HepG2 (cell line): Measurements from ENCODE around the gene AURKA. TPM values are rescaled to one million over a fixed set of nuclear protein-coding genes. Genes with fewer than 3 reads are reported as not detected.

ENCODE experiments used
- AGO2 ChIP-seq: fragments of 200-400 bp; formaldehyde crosslinking; optimal IDR thresholded peaks from 2 replicates; pipeline ENCODE3; 2017; ENCODE audit warnings: mild to moderate bottlenecking, low read depth, low read length, moderate library complexity
- CBX1 ChIP-seq: IDR thresholded peaks from one replicate; pipeline ENCODE4 v1.6.1; 2016; ENCODE audit warnings: antibody characterized with exemption, low read depth
- DNMT1 ChIP-seq: sonication (generic); formaldehyde crosslinking; IDR thresholded peaks from 2 replicates; pipeline ENCODE4 v1.5.1; 2020; ENCODE audit warnings: mild to moderate bottlenecking, missing genetic modification reagents
- GMEB1 ChIP-seq: sonication (generic); formaldehyde crosslinking; IDR thresholded peaks from 2 replicates; pipeline ENCODE4 v1.5.1; 2020; ENCODE audit warnings: missing genetic modification reagents, mild to moderate bottlenecking, borderline replicate concordance
- GZF1 ChIP-seq: sonication (generic); formaldehyde crosslinking; IDR thresholded peaks from 2 replicates; pipeline ENCODE4 v1.5.1; 2020; ENCODE audit warnings: mild to moderate bottlenecking, missing genetic modification reagents
- HNRNPH1 ChIP-seq: fragments of 200-400 bp; formaldehyde crosslinking; optimal IDR thresholded peaks from 2 replicates; pipeline ENCODE3; 2017; ENCODE audit warnings: mild to moderate bottlenecking, low read depth, low read length
- MTA1 ChIP-seq: sonication (generic); formaldehyde crosslinking; IDR thresholded peaks from 2 replicates; pipeline ENCODE4 v1.4.0; 2020; ENCODE audit warnings: missing genetic modification reagents, mild to moderate bottlenecking, borderline replicate concordance
- MTF1 ChIP-seq: sonication (generic); formaldehyde crosslinking; IDR thresholded peaks from 2 replicates; pipeline ENCODE4 v1.5.0; 2020; ENCODE audit warnings: missing genetic modification reagents
- MXI1 ChIP-seq: IDR thresholded peaks from 3 replicates; pipeline ENCODE4 v1.6.1; 2012; ENCODE audit warnings: low read depth, low read length, inconsistent platforms, borderline replicate concordance
- NFIB ChIP-seq: sonication (generic); formaldehyde crosslinking; IDR thresholded peaks from 2 replicates; pipeline ENCODE4 v1.9.0; 2021; ENCODE audit warnings: missing genetic modification reagents, mild to moderate bottlenecking, borderline replicate concordance
- NFYC ChIP-seq: IDR thresholded peaks from 2 replicates; pipeline ENCODE4 v1.6.1; 2016; ENCODE audit warnings: missing genetic modification reagents, missing compliant biosample characterization
- NR2F1 ChIP-seq, 2 experiments: fragments of 450-650 bp in 1 of 2; formaldehyde crosslinking in 1 of 2; IDR thresholded peaks; 2 replicates each; pipeline versions ENCODE4 v1.5.0 to v1.6.1; 2016 to 2020; ENCODE audit warnings: mild to moderate bottlenecking in 1 of 2, missing compliant biosample characterization in 1 of 2, missing genetic modification reagents in 1 of 2, moderate library complexity in 1 of 2
- SAP130 ChIP-seq: IDR thresholded peaks from 2 replicates; pipeline ENCODE4 v1.6.1; 2016; ENCODE audit warnings: low read depth
- SP2 ChIP-seq: sonication (generic); formaldehyde crosslinking; IDR thresholded peaks from 2 replicates; pipeline ENCODE4 v1.5.1; 2020; ENCODE audit warnings: mild to moderate bottlenecking, missing genetic modification reagents
- TBL1XR1 ChIP-seq: fragments of 150-350 bp; IDR thresholded peaks from 2 replicates; pipeline ENCODE4 v1.6.1; 2014; ENCODE audit warnings: borderline replicate concordance, low read length; ENCODE audit not compliant: partially characterized antibody
- TEAD3 ChIP-seq: optimal IDR thresholded peaks from 2 replicates; pipeline ENCODE3; 2016; ENCODE audit warnings: borderline replicate concordance
- YY1 ChIP-seq: IDR thresholded peaks from 2 replicates; pipeline ENCODE4 v1.6.1; 2011; ENCODE audit warnings: low read length, low read depth, moderate library complexity, mild to moderate bottlenecking; ENCODE audit not compliant: insufficient read depth, insufficient replicate concordance
- ZGPAT ChIP-seq: IDR thresholded peaks from 2 replicates; pipeline ENCODE4 v1.6.1; 2016; ENCODE audit warnings: mild to moderate bottlenecking
- ZNF143 ChIP-seq: sonication (generic); formaldehyde crosslinking; IDR thresholded peaks from 2 replicates; pipeline ENCODE4 v1.4.0; 2020; ENCODE audit warnings: missing genetic modification reagents
- ZNF296 ChIP-seq: sonication (generic); formaldehyde crosslinking; conservative IDR thresholded peaks from 2 replicates; pipeline ENCODE4 v1.5.0; 2020; ENCODE audit warnings: mild to moderate bottlenecking, missing genetic modification reagents
- ZNF547 ChIP-seq: sonication (generic); formaldehyde crosslinking; IDR thresholded peaks from 2 replicates; pipeline ENCODE4 v1.5.1; 2020; ENCODE audit warnings: mild to moderate bottlenecking, missing genetic modification reagents
- ZNF703 ChIP-seq: sonication (generic); formaldehyde crosslinking; IDR thresholded peaks from 2 replicates; pipeline ENCODE4 v1.5.1; 2020; ENCODE audit warnings: missing genetic modification reagents, mild to moderate bottlenecking, moderate library complexity, borderline replicate concordance
- ZNF879 ChIP-seq: sonication (generic); formaldehyde crosslinking; IDR thresholded peaks from 2 replicates; pipeline ENCODE4 v1.8.1; 2023; ENCODE audit warnings: missing genetic modification reagents
- ZSCAN21 ChIP-seq: sonication (generic); formaldehyde crosslinking; IDR thresholded peaks from 2 replicates; pipeline ENCODE4 v1.8.0; 2022; ENCODE audit warnings: mild to moderate bottlenecking, missing genetic modification reagents, moderate library complexity, borderline replicate concordance
- polyA plus RNA-seq, 8 experiments: library from polyadenylated mRNA; depleted of rRNA in 3 of 8; stranded (reverse) in 7 of 8; unstranded in 1 of 8; fragments of >200 nt; fragmentation: Illumina TruSeq in 4 of 8; extraction: Trizol in 4 of 8; gene quantifications; 2 replicates each; pipeline versions ENCODE4 v1.2.1 to v1.2.3, GENCODE V29; 2011 to 2016; ENCODE audit warnings: low read depth in 4 of 8, missing spikeins in 1 of 8, mixed read lengths in 1 of 8; ENCODE audit not compliant: insufficient read depth in 1 of 8
- total RNA-seq, 5 experiments: library from RNA; depleted of rRNA; stranded (reverse); fragments of >200 nt; fragmentation: Illumina TruSeq; extraction: Trizol; gene quantifications; 2 replicates each; pipeline ENCODE4 v1.2.3, GENCODE V29; 2016; ENCODE audit warnings: low read depth in 1 of 5
- TF ChIP-seq, protein P1 (sequence below): sonication (generic); formaldehyde crosslinking; IDR thresholded peaks from 2 replicates; pipeline ENCODE4 v1.5.0; 2020; ENCODE audit warnings: mild to moderate bottlenecking, missing genetic modification reagents

Gene AURKA
- total and polyA plus RNA-seq, 2 of the 13 experiments (the other 11 are each of a cell fraction or from before 2014, with no cell fraction given), result 96.4 to 224 TPM

- TF ChIP-seq ZNF703 (peak; percentile 14; the same call in 1 of the 2 replicates), NFYC (no peak), GMEB1 (peak; percentile 49; the same call in 1 of the 2 replicates), ZSCAN21 (CRISPR knock-in tag) (peak; percentile 75), TBL1XR1 (no peak), SAP130 (CRISPR knock-in tag) (peak; percentile 45; the same call in 1 of the 2 replicates), ZNF143 (CRISPR knock-in tag) (no peak), AGO2 (no peak), ZNF547 (0 out of 2 replicates have a peak, but pooled peaks have one; percentile 4), ZNF879 (no peak), ZGPAT (CRISPR knock-in tag) (0 out of 2 replicates have a peak, but pooled peaks have one; percentile 14), NR2F1 (CRISPR knock-in tag; IDR thresholded peaks at IDR 0.05) (peak in 1 of 2 experiments; percentile 37; a peak in 2 of 4 replicates), CBX1 (peak; percentile 41), MTF1 (CRISPR knock-in tag) (no peak), YY1 (no peak), MTA1 (CRISPR knock-in tag) (peak; percentile 77; the same call in 1 of the 2 replicates), GZF1 (no peak), MXI1 (peak; percentile 57; the same call in 1 of the 3 replicates), ZNF296 (CRISPR knock-in tag) (0 out of 2 replicates have a peak, but pooled peaks have one; percentile 54), SP2 (CRISPR knock-in tag) (0 out of 2 replicates have a peak, but pooled peaks have one; percentile 54), HNRNPH1 (no peak), DNMT1 (CRISPR knock-in tag) (no peak), TEAD3 (CRISPR knock-in tag) (peak; percentile 81), NFIB (no peak)
- TF ChIP-seq, protein P1, sequence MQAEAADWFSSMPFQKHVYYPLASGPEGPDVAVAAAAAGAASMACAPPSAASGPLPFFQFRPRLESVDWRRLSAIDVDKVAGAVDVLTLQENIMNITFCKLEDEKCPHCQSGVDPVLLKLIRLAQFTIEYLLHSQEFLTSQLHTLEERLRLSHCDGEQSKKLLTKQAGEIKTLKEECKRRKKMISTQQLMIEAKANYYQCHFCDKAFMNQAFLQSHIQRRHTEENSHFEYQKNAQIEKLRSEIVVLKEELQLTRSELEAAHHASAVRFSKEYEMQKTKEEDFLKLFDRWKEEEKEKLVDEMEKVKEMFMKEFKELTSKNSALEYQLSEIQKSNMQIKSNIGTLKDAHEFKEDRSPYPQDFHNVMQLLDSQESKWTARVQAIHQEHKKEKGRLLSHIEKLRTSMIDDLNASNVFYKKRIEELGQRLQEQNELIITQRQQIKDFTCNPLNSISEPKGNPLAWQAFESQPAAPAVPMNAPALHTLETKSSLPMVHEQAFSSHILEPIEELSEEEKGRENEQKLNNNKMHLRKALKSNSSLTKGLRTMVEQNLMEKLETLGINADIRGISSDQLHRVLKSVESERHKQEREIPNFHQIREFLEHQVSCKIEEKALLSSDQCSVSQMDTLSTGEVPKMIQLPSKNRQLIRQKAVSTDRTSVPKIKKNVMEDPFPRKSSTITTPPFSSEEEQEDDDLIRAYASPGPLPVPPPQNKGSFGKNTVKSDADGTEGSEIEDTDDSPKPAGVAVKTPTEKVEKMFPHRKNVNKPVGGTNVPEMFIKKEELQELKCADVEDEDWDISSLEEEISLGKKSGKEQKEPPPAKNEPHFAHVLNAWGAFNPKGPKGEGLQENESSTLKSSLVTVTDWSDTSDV (CRISPR knock-in tag), result no peak; the same call in 1 of the 2 replicates
Observed at GRCh38 chr20:56360133-56360907, 31.7 kb downstream of the AURKA start (continued).
